GM12872 (cell line): ENCODE measurements around the gene DLEC1.

ENCODE experiments used
- TF ChIP-seq, protein P1 (sequence below): IDR thresholded peaks from 3 replicates; pipeline ENCODE4 v1.5.1; 2011; ENCODE audit warnings: low read depth, mild to moderate bottlenecking, low read length, moderate library complexity; ENCODE audit not compliant: insufficient read depth

Gene DLEC1

DNA sequence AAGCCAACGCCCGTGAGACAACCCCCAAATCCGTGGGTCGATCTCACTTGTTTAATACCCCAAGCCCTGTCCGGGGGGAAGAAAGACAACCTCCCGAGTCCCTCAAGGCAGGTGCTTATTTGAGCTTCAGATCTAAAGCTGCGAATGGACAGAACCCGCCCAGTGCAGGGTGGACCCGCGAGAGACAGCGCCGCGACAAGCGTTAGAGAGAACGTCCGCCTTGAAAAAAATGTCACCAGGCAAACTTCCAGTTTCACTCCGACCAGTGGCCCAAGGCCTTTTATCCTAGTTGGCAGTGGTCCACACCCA is 125.6 kb downstream of the DLEC1 start:
- TF ChIP-seq, protein P1, sequence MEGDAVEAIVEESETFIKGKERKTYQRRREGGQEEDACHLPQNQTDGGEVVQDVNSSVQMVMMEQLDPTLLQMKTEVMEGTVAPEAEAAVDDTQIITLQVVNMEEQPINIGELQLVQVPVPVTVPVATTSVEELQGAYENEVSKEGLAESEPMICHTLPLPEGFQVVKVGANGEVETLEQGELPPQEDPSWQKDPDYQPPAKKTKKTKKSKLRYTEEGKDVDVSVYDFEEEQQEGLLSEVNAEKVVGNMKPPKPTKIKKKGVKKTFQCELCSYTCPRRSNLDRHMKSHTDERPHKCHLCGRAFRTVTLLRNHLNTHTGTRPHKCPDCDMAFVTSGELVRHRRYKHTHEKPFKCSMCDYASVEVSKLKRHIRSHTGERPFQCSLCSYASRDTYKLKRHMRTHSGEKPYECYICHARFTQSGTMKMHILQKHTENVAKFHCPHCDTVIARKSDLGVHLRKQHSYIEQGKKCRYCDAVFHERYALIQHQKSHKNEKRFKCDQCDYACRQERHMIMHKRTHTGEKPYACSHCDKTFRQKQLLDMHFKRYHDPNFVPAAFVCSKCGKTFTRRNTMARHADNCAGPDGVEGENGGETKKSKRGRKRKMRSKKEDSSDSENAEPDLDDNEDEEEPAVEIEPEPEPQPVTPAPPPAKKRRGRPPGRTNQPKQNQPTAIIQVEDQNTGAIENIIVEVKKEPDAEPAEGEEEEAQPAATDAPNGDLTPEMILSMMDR, result no peak

DNA sequence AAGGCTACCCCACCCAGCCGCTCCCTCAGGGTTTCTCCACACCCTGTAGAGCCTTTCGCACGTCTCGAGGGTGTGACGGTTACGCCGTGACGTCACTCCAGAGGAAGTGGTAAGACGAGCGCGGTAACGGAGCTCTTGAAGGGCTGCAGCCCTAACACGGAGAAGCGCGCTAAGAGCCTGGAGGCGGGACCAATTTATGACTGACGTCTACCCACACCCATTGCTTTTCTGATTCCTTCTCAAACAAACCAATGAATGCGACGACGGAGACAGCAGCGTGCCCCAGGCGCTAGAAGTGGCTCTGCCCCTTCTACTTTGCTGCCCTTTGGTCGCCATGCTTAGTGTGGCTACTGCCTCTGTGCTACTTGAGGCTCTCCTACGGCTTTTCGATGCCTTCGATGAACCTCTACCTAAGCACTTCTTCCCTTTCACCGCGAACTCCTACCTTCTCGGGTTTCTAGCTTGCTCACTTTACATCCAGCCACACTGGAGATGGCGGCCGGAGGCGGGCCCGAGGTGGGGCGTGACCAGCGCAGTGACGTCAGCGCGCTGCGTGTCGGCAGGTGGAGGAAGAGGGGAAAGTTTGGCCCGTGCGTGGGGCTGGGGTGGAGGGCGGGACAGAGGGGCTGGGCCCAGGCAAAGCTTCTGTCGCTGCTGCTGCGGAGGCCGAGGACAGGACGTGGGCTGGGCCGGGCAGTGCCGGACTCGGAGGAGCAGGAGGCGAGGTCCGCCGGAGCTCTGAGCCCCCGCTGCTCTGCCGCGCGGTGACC is 126.1 kb downstream of the DLEC1 start, which contains the start of gene OXSR1:
Gene OXSR1 (plus strand): TSS at position 586 of the 770 bp plus-strand sequence. CDS start 340 bp downstream, outside the sequence.
- TF ChIP-seq, protein P1, result no peak

GRCh38 chr3:38165722-38166387 is 126.8 kb downstream of the DLEC1 start:
- TF ChIP-seq, protein P1, result no peak

DNA sequence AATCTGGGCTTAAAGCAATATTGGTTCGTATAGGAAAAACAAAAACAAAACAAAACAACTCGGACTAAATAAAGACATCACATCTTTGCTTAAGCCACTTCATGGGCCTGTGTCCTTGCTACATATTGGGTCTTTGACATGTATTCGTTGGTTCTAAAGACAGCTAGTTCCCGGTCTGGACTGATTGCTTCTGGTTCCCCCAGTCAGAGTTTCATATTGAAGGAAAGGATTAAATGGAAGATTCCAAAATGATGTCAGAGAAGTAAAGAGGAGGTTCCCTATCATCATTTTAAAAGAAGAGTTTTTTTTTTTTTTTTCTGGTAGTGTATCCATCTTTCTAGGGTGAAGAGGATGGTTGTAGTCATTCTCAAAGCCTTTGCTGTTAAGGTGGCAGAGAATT is 128.6 kb downstream of the DLEC1 start:
- TF ChIP-seq, protein P1, result no peak

GRCh38 chr3:38168151-38169026 is 129.4 kb downstream of the DLEC1 start:
- TF ChIP-seq, protein P1, result no peak

DNA sequence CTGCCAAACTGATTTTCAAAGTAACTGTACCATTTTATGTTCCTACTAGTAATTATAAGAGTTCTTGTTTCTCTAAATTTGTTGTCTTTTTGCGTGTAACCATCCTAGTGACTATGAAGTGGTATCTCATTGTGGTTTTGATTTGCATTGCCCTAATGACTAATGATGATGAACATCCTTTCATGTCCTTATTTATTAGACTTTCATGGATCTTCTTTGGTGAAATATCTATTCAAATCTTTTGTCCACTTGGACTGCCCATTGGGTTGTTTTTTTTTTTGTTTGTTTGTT is 130.0 kb downstream of the DLEC1 start:
- TF ChIP-seq, protein P1, result no peak

DNA sequence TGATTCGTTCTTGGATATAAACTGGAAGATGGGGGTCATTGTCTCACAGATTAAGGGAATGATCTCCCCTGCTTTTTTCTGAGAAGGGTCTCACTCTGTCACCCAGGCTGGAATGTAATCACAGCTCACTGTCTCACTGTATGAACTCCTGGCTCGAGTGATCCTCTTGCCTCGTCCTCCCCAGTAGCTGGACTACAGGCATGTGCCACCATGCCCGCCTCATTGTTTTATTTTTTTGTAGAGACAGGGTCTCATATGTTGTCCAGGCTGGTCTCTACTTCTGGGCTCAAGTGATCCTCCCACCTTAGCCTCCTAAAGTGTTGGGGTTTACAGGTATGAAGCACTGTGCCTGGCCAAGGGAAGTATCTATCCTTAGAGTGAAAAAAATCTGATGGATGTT is 131.7 kb downstream of the DLEC1 start:
- TF ChIP-seq, protein P1, result no peak
